NCI-H774 (cell line): ENCODE data around the gene ATXN1.

Experiments used
- DNase-seq: peaks from one replicate; lab custom pipeline; 2025; lab: John Stamatoyannopoulos, UW

The ATXN1 gene

GRCh38 chr6:16533210-16533609, 228.1 kb downstream of the ATXN1 start:
- DNase-seq, result no peak

- DNase-seq, result no peak
Observed at GRCh38 chr6:16527691-16528090, 233.6 kb downstream of the ATXN1 start.

GRCh38 chr6:16524380-16524707, 236.9 kb downstream of the ATXN1 start:
- no peak for DNase-seq

- DNase-seq, result no peak
Observed at GRCh38 chr6:16523606-16524379, 237.5 kb downstream of the ATXN1 start.

GRCh38 chr6:16522937-16523336, 238.3 kb downstream of the ATXN1 start:
- DNase-seq, result no peak

GRCh38 chr6:16521528-16521927, 239.7 kb downstream of the ATXN1 start:
- DNase-seq, result no peak

- DNase-seq, result peak; percentile 1
Observed at GRCh38 chr6:16519265-16520242, 241.7 kb downstream of the ATXN1 start.

- no peak for DNase-seq
Observed at GRCh38 chr6:16518265-16518664, 243.0 kb downstream of the ATXN1 start.

- no peak for DNase-seq
Observed at GRCh38 chr6:16514249-16514648, 247.0 kb downstream of the ATXN1 start.

- DNase-seq, result no peak
Observed at GRCh38 chr6:16512544-16513290, 248.5 kb downstream of the ATXN1 start.

GRCh38 chr6:16511723-16512489, 249.4 kb downstream of the ATXN1 start:
- DNase-seq, result no peak

- DNase-seq, result peak; percentile 1
Observed at GRCh38 chr6:16511040-16511660, 250.1 kb downstream of the ATXN1 start.

- DNase-seq, result no peak
Observed at GRCh38 chr6:16510245-16510644, 251.0 kb downstream of the ATXN1 start.

- no peak for DNase-seq
Observed at GRCh38 chr6:16508959-16509358, 252.3 kb downstream of the ATXN1 start.

GRCh38 chr6:16505711-16506357, 255.4 kb downstream of the ATXN1 start:
- no peak for DNase-seq

- no peak for DNase-seq
Observed at GRCh38 chr6:16504609-16505008, 256.7 kb downstream of the ATXN1 start.

- no peak for DNase-seq
Observed at GRCh38 chr6:16503970-16504415, 257.3 kb downstream of the ATXN1 start.

- DNase-seq, result no peak
Observed at GRCh38 chr6:16503241-16503775, 258.0 kb downstream of the ATXN1 start.

GRCh38 chr6:16498957-16499356, 262.3 kb downstream of the ATXN1 start:
- no peak for DNase-seq

GRCh38 chr6:16498237-16498636, 263.0 kb downstream of the ATXN1 start:
- DNase-seq, result no peak
